Cardiac muscle cell (in vitro differentiated cells and primary cell): Measurements from ENCODE around the gene VSIR. TPM values are rescaled to one million over a fixed set of nuclear protein-coding genes. Genes with fewer than 3 reads are reported as not detected.

Source experiments
- DNase-seq, 2 donors: peaks; one replicate each; pipeline versions ENCODE4 v3.0.0 to v3.0.0-alpha.2; 2010 to 2017; ENCODE audit warnings: low read depth in 1 of 2, low spot score in 1 of 2
- H3K27ac ChIP-seq: fragments of 200-600 bp; sonication (generic); 2 replicates; pipeline ENCODE4 v1.5.1; 2016
- H3K27me3 ChIP-seq: fragments of 200-600 bp; sonication (generic); 2 replicates; pipeline ENCODE4 v1.6.0; 2016; ENCODE audit warnings: control low read depth
- H3K36me3 ChIP-seq: fragments of 200-600 bp; sonication (generic); 2 replicates; pipeline ENCODE4 v1.5.1; 2016; ENCODE audit warnings: control low read depth
- H3K4me1 ChIP-seq: fragments of 200-600 bp; sonication (generic); 2 replicates; pipeline ENCODE4 v1.8.1; 2017; ENCODE audit warnings: low read depth, mild to moderate bottlenecking, mixed run types
- H3K4me3 ChIP-seq: fragments of 200-600 bp; sonication (generic); 2 replicates; pipeline ENCODE4 v1.5.1; 2016; ENCODE audit warnings: mild to moderate bottlenecking
- H3K9me3 ChIP-seq: fragments of 200-600 bp; sonication (generic); 2 replicates; pipeline ENCODE4 v1.5.1; 2017; ENCODE audit warnings: low read depth, mild to moderate bottlenecking, control low read depth
- CTCF ChIP-seq: IDR thresholded peaks from 2 replicates; pipeline ENCODE4 v1.5.1; 2012; ENCODE audit warnings: low read depth, mild to moderate bottlenecking, low read length
- polyA plus RNA-seq: library from polyadenylated mRNA; unstranded; fragments of >200 nt; fragmentation: Nextera tagmentation; extraction: Ambion mirVana; gene quantifications from 2 replicates; pipeline ENCODE4 v1.2.1, GENCODE V29; 2016
- total RNA-seq: library from RNA; depleted of rRNA; stranded (reverse); fragments of >200 nt; gene quantifications from 2 replicates; pipeline ENCODE4 v1.2.3, GENCODE V29; 2016

The VSIR gene
- total and polyA plus RNA-seq, 2 experiments from 2014 or later = 1.7 to 1.8 TPM

GRCh38 chr10:71716426-71716825 is 56.9 kb downstream of the VSIR start:
- no peaks in the 10 kb centered on the region for H3K9me3 ChIP-seq
- H3K27me3 ChIP-seq = no peaks in the 10 kb centered on the region
- H3K27ac ChIP-seq = no peak overlapping the region
- no peak for DNase-seq
- H3K4me3 ChIP-seq = no peak overlapping the region
- no peaks in the 10 kb centered on the region for H3K36me3 ChIP-seq
- H3K4me1 ChIP-seq = peaks cover 8% of the 10 kb centered on the region
- TF ChIP-seq CTCF = no peak

- no peak for DNase-seq
- Histone ChIP-seq H3K27ac (no peak overlapping the region), H3K9me3 (no peaks in the 10 kb centered on the region), H3K4me3 (no peak overlapping the region), H3K4me1 (peaks cover 8% of the 10 kb centered on the region), H3K27me3 (no peaks in the 10 kb centered on the region), H3K36me3 (no peaks in the 10 kb centered on the region)
- TF ChIP-seq CTCF = no peak
These were observed 57.5 kb downstream of the VSIR start for GRCh38 chr10:71715860-71716259.

GRCh38 chr10:71715026-71715425 is 58.3 kb downstream of the VSIR start:
- Histone ChIP-seq H3K27me3 (no peaks in the 10 kb centered on the region), H3K9me3 (no peaks in the 10 kb centered on the region), H3K27ac (no peak overlapping the region), H3K36me3 (no peaks in the 10 kb centered on the region), H3K4me1 (peaks cover 7% of the 10 kb centered on the region), H3K4me3 (no peak overlapping the region)
- TF ChIP-seq CTCF = no peak
- DNase-seq = no peak

GRCh38 chr10:71714592-71714991 is 58.7 kb downstream of the VSIR start:
- Histone ChIP-seq H3K36me3 (no peaks in the 10 kb centered on the region), H3K27me3 (no peaks in the 10 kb centered on the region), H3K4me3 (no peak overlapping the region), H3K27ac (no peak overlapping the region), H3K9me3 (no peaks in the 10 kb centered on the region), H3K4me1 (peaks cover 4% of the 10 kb centered on the region)
- TF ChIP-seq CTCF = no peak
- no peak for DNase-seq

- Histone ChIP-seq H3K27me3 (no peaks in the 10 kb centered on the region), H3K9me3 (no peaks in the 10 kb centered on the region), H3K36me3 (no peaks in the 10 kb centered on the region), H3K27ac (no peak overlapping the region), H3K4me3 (no peak overlapping the region), H3K4me1 (peaks cover 4% of the 10 kb centered on the region)
- DNase-seq = no peak
- no peak for TF ChIP-seq CTCF
These were observed 59.3 kb downstream of the VSIR start for GRCh38 chr10:71714031-71714410.
